ENCODE data around the gene INTS12. TPM values are rescaled to one million over a fixed set of nuclear protein-coding genes. Genes with fewer than 3 reads are reported as not detected.
"Not testable (repeated sequence)": the region's sequence is repeated elsewhere in the genome, so short reads cannot be mapped to it uniquely, and the experiment has no call there.

Gene INTS12
- total RNA-seq, 4 donors from 2014 or later: 19.1 to 24.5 (median 22.9) TPM

DNA sequence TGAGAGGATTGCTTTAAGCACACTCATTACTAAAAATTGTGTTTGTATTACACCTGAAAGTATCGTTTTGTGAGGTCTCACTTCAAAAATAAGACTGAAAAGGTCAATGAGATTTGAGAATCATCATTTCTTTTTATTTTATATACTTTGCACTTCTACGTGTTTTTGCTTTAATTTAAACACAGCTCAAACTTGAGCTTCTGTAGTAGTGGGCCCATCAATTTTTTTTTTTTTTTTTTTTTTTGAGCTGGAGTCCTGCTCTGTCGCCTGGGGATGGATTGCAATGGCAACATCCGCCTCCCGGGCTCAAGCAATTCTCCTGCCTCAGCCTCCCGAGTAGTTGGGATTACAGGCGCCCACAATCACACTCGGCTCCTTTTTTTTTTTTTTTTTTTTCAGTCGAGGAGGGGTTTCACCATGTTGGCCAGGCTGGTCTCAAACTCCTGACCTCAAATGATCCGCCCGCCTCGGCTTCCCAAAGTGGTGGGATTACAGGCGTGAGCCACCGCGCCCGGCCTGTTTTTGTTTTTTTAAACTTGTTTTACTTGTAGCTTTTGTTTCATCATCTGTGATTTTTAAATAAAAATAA is 1.6 kb upstream of the INTS12 start:
- H3K4me1 ChIP-seq: peaks cover 16 to 43% (median 28%) of the 10 kb centered on the region in 4 donors
- H3K9me3 ChIP-seq: no peaks in the 10 kb centered on the region
- H3K27me3 ChIP-seq: no peaks in the 10 kb centered on the region
- H3K27ac ChIP-seq (replicated peaks in 1 of 4): no peak overlapping the region
- WGBS: 70% methylated on average over 16 of the region's 16 CpGs
- intact Hi-C loops (cut with DNase I): no loop called here
- no peak for DNase-seq (ENCODE audit: extremely low spot score)
- peak overlapping the region in 1 of 4 donors; percentile 92 for H3K4me3 ChIP-seq
- TF ChIP-seq POLR2AphosphoS5 (IDR thresholded peaks at IDR 0.05) (no peak), EP300 (IDR thresholded peaks at IDR 0.05) (no peak), POLR2A (IDR thresholded peaks at IDR 0.05; ENCODE audit: low read depth) (no peak)
- TF ChIP-seq, protein P1, sequence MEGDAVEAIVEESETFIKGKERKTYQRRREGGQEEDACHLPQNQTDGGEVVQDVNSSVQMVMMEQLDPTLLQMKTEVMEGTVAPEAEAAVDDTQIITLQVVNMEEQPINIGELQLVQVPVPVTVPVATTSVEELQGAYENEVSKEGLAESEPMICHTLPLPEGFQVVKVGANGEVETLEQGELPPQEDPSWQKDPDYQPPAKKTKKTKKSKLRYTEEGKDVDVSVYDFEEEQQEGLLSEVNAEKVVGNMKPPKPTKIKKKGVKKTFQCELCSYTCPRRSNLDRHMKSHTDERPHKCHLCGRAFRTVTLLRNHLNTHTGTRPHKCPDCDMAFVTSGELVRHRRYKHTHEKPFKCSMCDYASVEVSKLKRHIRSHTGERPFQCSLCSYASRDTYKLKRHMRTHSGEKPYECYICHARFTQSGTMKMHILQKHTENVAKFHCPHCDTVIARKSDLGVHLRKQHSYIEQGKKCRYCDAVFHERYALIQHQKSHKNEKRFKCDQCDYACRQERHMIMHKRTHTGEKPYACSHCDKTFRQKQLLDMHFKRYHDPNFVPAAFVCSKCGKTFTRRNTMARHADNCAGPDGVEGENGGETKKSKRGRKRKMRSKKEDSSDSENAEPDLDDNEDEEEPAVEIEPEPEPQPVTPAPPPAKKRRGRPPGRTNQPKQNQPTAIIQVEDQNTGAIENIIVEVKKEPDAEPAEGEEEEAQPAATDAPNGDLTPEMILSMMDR (IDR thresholded peaks at IDR 0.05): no peak
- H3K36me3 ChIP-seq: no peaks in the 10 kb centered on the region

DNA sequence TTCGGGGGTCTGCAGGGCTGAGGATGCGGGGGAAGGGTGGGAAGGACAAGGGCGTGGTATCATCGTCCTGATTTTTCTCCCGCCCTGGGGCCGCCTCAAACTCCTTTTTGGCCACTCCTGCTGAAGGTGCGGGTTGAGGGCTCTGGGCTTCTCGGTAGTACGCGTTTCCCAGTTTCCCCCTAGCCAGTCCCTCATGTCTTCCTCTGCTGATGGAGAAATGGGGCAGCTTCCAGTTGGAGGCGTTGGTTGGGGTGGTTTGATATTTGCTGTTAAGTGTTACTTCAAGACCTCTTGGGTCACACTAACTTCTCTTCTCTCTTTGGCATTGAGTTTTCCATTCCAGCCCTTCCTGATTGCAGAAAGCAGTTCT is 577 bp upstream of the INTS12 start:
- Histone ChIP-seq H3K36me3 (no peaks in the 10 kb centered on the region), H3K9me3 (no peaks in the 10 kb centered on the region), H3K27ac (replicated peaks in 1 of 4) (peak overlapping the region; percentile 82 to 96 (median 86)), H3K27me3 (no peaks in the 10 kb centered on the region), H3K4me1 (peaks cover 16 to 41% (median 32%) of the 10 kb centered on the region in 4 donors), H3K4me3 (peak overlapping the region; percentile 72 to 92 (median 78))
- intact Hi-C loops (cut with DNase I): loop anchor here (5.0 to 10.0 kb wide), 2 partner anchors 237 to 356 kb away; partner anchors contain the start of gene PPA2
- no peak for TF ChIP-seq POLR2AphosphoS5 (IDR thresholded peaks at IDR 0.05)
- WGBS: 0% methylated on average over 7 of the region's 11 CpGs
- DNase-seq (ENCODE audit: extremely low spot score): no peak

DNA sequence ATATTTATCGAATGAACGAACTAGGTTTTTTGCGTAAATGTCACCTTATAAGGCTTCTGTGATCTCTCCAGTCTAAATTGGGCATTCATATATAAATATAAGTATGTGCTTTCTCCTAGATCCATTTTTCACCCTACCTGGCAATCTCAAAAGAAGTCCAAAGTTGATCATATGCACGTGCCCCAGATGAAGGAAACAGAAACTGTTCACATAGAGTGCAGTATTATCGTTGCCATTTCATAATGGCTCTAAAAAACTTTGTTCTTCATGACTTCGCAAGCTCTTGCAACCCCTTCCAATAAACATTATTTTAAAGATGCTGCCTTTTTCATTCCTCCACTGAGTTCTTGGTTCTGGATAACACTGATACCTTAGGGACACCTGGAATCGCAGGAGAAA is 708 bp downstream of the INTS12 start:
- no peak for DNase-seq (ENCODE audit: extremely low spot score)
- WGBS: 28% methylated on average over 7 of the region's 7 CpGs
- intact Hi-C loops (cut with DNase I): loop anchor here (5.0 to 10.0 kb wide), 2 partner anchors 235 to 357 kb away; partner anchors contain the start of gene PPA2
- H3K27me3 ChIP-seq: no peaks in the 10 kb centered on the region
- H3K27ac ChIP-seq (replicated peaks in 1 of 4): peak overlapping the region; percentile 82 to 96 (median 86)
- peaks cover 16 to 41% (median 31%) of the 10 kb centered on the region in 4 donors for H3K4me1 ChIP-seq
- peaks cover 0 to 6% (median 0%) of the 10 kb centered on the region in 4 donors for H3K36me3 ChIP-seq
- no peaks in the 10 kb centered on the region for H3K9me3 ChIP-seq
- no peak for TF ChIP-seq POLR2A (IDR thresholded peaks at IDR 0.05; ENCODE audit: low read depth)
- TF ChIP-seq, protein P1 (IDR thresholded peaks at IDR 0.05): no peak
- TF ChIP-seq POLR2AphosphoS5 (IDR thresholded peaks at IDR 0.05): no peak
- peak overlapping the region; percentile 72 to 92 (median 78) for H3K4me3 ChIP-seq

DNA sequence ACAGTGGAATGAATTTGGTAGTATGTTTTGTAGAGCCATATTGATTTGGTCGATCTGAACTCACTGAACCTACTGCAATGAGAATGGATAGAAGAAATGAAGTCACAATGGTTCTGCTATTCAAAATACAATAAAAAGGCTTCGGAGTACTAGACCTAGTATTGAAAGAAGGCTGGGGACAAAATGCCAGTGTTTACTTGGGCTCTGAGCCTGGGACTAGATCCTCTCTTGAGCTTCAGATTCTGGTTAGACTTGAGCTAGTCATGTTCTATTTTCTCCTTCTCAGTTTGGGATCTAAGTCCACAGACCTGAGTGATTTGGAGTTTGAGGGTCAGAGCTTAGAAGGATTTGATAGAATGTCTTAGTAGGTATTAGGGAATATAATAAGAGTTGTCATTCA is 9.9 kb downstream of the INTS12 start:
- Histone ChIP-seq H3K27ac (replicated peaks in 1 of 4) (no peak overlapping the region), H3K9me3 (no peaks in the 10 kb centered on the region), H3K4me1 (no peaks in the 10 kb centered on the region), H3K36me3 (peaks cover 10 to 48% (median 32%) of the 10 kb centered on the region in 4 donors), H3K4me3 (no peak overlapping the region), H3K27me3 (no peaks in the 10 kb centered on the region)
- 87% methylated on average over 2 of the region's 2 CpGs for WGBS
- intact Hi-C loops (cut with DNase I): no loop called here
- TF ChIP-seq POLR2A (IDR thresholded peaks at IDR 0.05; ENCODE audit: low read depth): no peak
- TF ChIP-seq, protein P1 (IDR thresholded peaks at IDR 0.05): no peak
- TF ChIP-seq POLR2AphosphoS5 (IDR thresholded peaks at IDR 0.05): no peak
- no peak for TF ChIP-seq EP300 (IDR thresholded peaks at IDR 0.05)
- no peak for DNase-seq (ENCODE audit: extremely low spot score)

DNA sequence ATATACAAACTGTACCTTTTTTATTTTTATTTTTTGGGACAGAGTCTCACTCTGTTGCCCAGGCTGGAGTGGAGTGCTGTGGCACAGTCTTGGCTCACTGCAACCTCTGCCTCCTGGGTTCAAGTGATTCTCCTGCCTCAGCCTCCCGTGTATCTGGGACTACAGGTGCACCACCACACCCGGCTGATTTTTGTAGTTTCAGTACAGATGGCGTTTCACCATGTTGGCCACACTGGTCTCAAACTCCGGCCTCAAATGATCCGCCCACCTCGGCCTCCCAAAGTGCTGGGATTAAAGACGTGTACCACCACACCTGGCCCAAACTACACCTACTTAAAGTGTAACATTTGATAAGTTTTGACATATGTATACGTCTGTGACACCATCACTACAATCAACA is 12.7 kb downstream of the INTS12 start:
- H3K27me3 ChIP-seq; H3K4me1 ChIP-seq; H3K4me3 ChIP-seq; H3K27ac ChIP-seq (replicated peaks in 1 of 4); intact Hi-C loops (cut with DNase I); DNase-seq (ENCODE audit: extremely low spot score); H3K9me3 ChIP-seq: not testable (repeated sequence)
- WGBS: 97% methylated on average over 8 of the region's 8 CpGs
- peaks cover 27 to 71% (median 53%) of the 10 kb centered on the region in 4 donors for H3K36me3 ChIP-seq

DNA sequence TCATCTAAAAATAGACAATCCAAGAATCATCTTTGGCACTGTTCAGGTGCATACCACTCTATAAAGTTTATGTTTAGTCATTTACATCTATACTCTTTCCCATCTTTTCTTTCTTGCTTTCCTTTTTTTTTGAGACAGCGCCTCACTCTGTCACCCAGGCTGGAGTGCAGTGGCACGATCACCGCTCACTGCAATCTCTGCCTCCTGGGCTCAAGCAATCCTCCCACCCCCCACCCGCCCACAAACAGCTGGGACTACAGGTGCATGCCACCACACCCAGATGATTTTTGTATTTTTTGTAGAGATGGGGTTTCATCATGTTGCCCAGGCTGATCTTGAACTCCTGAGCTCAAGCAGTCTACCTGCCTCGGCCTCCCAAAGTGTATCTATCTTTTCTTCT is 13.7 kb downstream of the INTS12 start:
- H3K9me3 ChIP-seq; H3K27me3 ChIP-seq; H3K4me3 ChIP-seq; DNase-seq (ENCODE audit: extremely low spot score); H3K4me1 ChIP-seq; intact Hi-C loops (cut with DNase I); H3K27ac ChIP-seq (replicated peaks in 1 of 4): not testable (repeated sequence)
- H3K36me3 ChIP-seq: peaks cover 27 to 81% (median 59%) of the 10 kb centered on the region in 4 donors
- WGBS: 94% methylated on average over 5 of the region's 5 CpGs
